Neural cell (in vitro differentiated cells): ENCODE results near the gene POU6F2.

Experiments
- EP300 ChIP-seq: fragments of 450-650 bp; conservative IDR thresholded peaks from 2 replicates; pipeline ENCODE4 v1.6.1; 2014; ENCODE audit warnings: antibody characterized with exemption, mild to moderate bottlenecking, moderate library complexity; ENCODE audit not compliant: poor library complexity, severe bottlenecking
- EZH2 ChIP-seq: fragments of 200-600, 300-800 bp; shearing (Covaris generic), sonication (generic); IDR thresholded peaks from 2 replicates; pipeline ENCODE4 v1.6.1; 2014; ENCODE audit warnings: antibody characterized with exemption, low read length, borderline replicate concordance, mild to moderate bottlenecking; ENCODE audit not compliant: insufficient read depth, poor library complexity, severe bottlenecking
- MXI1 ChIP-seq: fragments of 450-650 bp; conservative IDR thresholded peaks from 2 replicates; pipeline ENCODE4 v1.6.1; 2014; ENCODE audit warnings: antibody characterized with exemption, mild to moderate bottlenecking; ENCODE audit not compliant: poor library complexity, severe bottlenecking
- POLR2AphosphoS5 ChIP-seq: IDR thresholded peaks from 2 replicates; pipeline ENCODE4 v1.6.1; 2012
- RAD21 ChIP-seq: fragments of 450-650 bp; conservative IDR thresholded peaks from 2 replicates; pipeline ENCODE4 v1.6.1; 2014; ENCODE audit warnings: antibody characterized with exemption, mild to moderate bottlenecking, moderate library complexity
- TF ChIP-seq, protein P1 (sequence below): fragments of 450-650 bp; IDR thresholded peaks from 2 replicates; pipeline ENCODE4 v1.5.1; 2014; ENCODE audit warnings: antibody characterized with exemption, mild to moderate bottlenecking, moderate library complexity; ENCODE audit not compliant: poor library complexity, severe bottlenecking

DNA sequence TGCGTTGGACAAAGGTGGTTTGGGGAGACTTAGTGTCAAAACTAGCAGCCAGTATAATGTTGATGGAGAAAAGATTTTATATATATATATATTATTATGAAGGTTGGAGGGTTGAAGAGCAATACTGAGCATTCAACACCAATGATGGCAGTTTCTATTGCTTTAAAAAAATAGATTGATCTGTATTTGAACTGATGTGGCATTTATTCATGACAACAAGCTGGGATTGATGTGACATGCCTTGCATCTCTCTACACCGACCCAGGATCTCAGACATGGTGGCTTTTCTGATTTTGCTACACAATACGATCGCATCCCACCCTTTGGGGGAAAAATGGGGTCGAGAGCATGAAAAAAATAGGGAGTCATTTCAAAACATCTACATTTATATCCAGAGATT, 175.4 kb downstream of the POU6F2 start:
- TF ChIP-seq, protein P1, sequence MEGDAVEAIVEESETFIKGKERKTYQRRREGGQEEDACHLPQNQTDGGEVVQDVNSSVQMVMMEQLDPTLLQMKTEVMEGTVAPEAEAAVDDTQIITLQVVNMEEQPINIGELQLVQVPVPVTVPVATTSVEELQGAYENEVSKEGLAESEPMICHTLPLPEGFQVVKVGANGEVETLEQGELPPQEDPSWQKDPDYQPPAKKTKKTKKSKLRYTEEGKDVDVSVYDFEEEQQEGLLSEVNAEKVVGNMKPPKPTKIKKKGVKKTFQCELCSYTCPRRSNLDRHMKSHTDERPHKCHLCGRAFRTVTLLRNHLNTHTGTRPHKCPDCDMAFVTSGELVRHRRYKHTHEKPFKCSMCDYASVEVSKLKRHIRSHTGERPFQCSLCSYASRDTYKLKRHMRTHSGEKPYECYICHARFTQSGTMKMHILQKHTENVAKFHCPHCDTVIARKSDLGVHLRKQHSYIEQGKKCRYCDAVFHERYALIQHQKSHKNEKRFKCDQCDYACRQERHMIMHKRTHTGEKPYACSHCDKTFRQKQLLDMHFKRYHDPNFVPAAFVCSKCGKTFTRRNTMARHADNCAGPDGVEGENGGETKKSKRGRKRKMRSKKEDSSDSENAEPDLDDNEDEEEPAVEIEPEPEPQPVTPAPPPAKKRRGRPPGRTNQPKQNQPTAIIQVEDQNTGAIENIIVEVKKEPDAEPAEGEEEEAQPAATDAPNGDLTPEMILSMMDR: no peak
- no peak for TF ChIP-seq EZH2
- peak; percentile 84 for TF ChIP-seq POLR2AphosphoS5
- TF ChIP-seq MXI1: no peak
- TF ChIP-seq EP300: peak; percentile 74
- TF ChIP-seq RAD21: no peak
